Epidermal melanocyte (primary cell): ENCODE measurements around the gene TAF11L14.

Experiments used
- DNase-seq: peaks from one replicate; pipeline ENCODE4 v3.0.0; 2011; ENCODE audit warnings: low spot score; ENCODE audit not compliant: insufficient read length

Gene TAF11L14

GRCh38 chr5:17679597-17680203 is 45.4 kb downstream of the TAF11L14 start:
- no peak for DNase-seq

DNA sequence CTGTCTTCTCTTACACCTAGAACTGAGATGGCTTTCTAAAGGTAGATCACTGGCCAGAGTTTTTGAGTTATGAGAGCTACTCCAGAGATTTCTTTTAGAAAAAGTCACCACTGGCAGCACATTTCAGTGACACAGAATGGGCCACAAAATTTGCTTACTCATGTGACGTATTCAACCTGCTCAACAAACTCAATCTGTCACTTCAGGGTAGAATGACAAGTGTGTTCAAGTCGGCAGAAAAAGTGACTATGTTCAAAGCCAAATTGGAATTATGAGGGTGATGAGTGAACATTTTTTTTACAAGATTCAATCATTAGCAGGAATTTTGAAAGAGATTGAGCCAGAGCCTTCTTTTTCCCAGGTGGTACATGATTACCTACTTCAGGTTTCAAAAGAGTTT is 46.5 kb downstream of the TAF11L14 start:
- DNase-seq, result no peak
